Epithelial cell of prostate (primary cell): ENCODE measurements around the gene DHCR7.

Experiments used
- DNase-seq: peaks from one replicate; pipeline ENCODE4 v3.0.0-alpha.2; 2011; ENCODE audit warnings: low read depth, low spot score
- H3K27ac ChIP-seq: fragments of 450-650 bp; 2 replicates; pipeline ENCODE4 v1.5.1; 2017; ENCODE audit warnings: mild to moderate bottlenecking

The DHCR7 gene

DNA sequence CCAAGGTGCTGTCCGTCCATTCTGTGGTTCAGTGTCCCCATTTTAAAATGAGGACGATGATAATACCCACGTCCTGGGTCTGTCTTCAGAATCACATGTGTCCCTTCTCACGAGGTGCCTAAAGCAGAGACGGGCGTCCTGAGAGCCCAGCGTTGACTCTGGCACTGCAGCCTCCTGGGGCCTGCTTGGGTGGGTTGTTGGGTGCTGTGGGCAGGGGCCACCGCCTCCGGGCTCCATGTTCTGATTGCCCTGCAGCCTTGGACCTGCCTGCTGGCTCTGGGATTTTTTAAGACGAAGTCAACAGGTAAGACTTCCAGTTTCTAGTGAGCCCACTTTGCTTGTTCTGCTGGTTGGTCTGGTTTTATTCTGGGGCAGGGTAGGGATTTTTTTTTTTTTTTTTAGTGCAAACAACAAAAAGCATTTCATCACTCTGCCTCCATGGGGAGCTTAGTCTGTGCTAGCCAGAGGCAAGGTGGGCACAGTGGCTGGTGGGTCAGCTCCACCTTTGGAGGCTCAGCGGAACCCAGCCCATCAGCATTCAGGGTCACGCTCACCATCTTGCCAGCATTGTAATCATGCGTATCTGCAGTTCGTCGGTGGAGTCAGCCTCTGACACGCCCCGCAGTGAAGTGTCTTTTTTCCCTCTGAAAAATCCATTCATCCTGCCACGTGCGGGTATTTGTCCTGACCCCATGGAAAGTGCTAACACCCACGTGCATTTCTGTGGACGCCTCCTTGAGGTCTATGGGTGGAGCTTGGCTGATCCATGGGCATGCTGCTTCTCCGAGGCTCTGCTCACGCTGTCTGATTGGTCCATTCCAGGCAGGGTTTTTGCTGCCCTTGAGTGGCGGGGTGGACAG lies 33.1 kb upstream of the DHCR7 start:
- DNase-seq: no peak
- no peak overlapping the region for H3K27ac ChIP-seq

- no peak for DNase-seq
- H3K27ac ChIP-seq: no peak overlapping the region
Observed at GRCh38 chr11:71478528-71478840, 30.3 kb upstream of the DHCR7 start.

- no peak overlapping the region for H3K27ac ChIP-seq
- no peak for DNase-seq
Observed at GRCh38 chr11:71477641-71478527, 29.7 kb upstream of the DHCR7 start.

DNA sequence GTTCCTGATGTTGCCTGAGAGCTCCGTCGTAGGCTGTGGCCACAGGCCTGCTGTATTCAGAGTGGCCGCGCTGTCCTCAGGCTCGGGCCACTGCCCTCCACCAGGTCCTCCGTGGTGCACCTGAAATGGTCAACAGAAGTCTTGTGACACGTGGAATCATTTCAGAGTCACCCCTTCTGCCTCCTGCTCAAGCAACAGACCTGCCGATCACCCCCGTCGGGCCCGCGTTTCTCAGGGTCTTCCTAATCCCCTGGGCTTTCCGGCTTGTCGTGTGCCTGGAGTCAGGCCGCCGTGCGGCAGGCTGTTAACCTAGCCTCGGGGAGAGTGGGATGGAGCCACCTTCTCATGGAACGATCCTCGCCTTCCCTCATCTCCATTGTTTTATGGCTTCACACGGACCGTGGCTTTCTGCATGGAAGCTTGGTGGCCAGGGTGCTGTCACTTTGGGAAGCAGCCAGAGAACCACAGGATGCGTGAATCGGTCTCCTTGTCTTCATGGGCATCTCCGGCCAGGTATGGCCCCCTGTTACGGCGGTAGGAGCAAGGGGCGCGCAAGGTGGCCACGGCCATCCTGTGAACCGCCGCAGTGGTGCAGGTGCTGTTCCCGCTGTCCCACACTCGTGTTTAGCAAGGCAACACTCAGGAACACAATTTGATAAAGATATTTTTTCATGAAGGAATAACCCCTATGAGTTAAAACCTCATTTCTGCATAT lies 28.9 kb upstream of the DHCR7 start:
- no peak for DNase-seq
- no peak overlapping the region for H3K27ac ChIP-seq

DNA sequence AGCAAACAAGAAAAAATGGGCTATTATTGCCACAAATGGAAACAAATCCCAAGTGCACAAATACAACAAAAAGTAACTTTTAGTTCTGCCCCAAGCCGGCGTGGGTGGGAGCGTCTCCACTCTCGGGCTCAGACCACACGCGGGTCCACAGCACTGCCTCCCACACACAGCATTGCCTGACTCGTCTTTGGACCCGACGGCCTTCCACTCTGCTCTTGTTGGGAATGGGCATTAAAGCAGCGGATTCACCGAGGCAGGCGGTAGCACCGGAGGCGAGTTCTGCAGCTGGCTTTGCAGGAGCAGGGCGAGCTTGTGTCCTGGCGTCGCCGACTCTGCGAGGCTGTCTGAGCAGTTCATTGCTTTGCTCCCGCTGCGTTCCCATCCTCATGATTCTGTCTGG lies 27.8 kb upstream of the DHCR7 start:
- DNase-seq: no peak
- H3K27ac ChIP-seq: no peak overlapping the region

GRCh38 chr11:71474771-71475483 lies 26.7 kb upstream of the DHCR7 start:
- no peak for DNase-seq
- H3K27ac ChIP-seq: no peak overlapping the region

DNA sequence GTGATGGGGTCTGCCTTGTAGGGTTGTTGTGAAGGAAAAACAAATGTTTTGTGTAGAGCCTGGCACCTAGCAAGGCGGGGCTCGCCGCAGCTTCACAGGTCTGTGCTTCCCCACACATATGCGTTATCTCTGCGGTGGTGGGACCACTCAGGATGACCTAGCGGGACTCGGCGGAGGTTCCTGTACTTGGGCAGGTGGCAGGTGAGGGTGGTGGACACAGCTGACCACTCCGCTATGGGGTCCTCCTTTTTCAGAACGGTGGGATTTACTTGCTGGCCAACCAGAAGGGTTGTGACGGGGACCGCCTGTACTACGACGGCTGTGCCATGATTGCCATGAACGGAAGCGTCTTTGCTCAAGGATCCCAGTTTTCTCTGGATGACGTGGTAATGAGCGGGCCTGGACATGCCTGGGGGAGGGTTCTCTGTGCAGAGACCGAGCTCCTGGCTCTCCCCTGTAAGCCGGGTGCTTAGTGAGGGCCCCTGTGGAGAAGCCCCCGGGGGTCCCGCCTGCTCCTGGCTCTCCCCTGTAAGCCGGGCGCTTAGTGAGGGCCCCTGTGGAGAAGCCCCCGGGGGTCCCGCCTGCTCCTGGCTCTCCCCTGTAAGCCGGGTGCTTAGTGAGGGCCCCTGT lies 26.1 kb upstream of the DHCR7 start:
- H3K27ac ChIP-seq: no peak overlapping the region
- no peak for DNase-seq

DNA sequence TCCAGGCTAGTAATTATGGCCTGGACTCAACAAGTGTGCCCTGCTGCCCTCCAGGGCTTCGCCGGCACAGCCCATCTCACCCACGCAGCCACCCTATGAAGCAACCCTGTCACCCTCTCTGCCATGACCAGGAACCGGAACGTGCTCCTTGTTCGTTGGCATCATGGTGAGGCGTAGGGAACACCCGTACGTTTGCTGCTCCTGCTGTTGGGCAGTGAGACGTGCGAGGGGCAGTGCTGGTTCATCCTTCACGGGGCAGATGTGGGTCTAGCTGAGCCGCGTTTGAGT lies 25.5 kb upstream of the DHCR7 start:
- no peak for DNase-seq
- no peak overlapping the region for H3K27ac ChIP-seq

DNA sequence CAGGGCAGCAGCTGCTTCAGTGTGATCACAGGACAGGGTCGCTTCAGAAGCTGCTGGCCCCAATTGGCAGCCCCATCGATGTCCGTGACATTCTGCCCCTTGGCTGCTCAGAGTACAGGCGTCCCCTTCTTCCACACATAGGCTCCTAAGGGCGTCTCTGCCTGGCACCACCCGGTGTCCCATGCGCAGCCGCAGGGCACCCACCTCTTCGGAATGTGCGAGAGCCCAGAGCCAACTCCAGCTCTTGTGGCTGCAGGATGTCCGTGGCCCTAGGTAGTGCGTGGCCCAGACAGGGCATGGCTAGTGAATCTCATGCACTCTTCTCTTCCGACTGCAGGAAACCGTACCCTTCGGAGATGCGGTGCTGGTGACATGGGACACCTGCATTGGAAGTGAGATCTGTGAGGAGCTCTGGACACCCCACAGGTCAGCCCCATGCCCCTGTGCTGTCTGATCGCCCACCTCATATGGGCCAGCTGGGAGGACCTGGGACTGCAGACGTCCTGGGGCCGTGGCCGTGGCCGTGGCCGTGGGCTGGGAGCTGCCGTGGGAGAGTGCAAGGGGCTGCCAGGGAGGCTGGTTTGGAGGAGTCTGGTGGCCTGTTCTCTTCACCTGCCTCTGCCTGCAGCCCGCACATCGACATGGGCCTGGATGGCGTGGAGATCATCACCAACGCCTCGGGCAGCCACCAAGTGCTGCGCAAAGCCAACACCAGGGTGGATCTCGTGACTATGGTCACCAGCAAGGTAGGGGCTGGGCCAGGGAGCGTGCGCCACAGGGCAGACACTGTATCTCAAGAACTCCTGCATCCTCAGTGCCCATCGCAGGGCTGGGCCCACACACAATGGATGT lies 25.0 kb upstream of the DHCR7 start:
- no peak for DNase-seq
- H3K27ac ChIP-seq: no peak overlapping the region

DNA sequence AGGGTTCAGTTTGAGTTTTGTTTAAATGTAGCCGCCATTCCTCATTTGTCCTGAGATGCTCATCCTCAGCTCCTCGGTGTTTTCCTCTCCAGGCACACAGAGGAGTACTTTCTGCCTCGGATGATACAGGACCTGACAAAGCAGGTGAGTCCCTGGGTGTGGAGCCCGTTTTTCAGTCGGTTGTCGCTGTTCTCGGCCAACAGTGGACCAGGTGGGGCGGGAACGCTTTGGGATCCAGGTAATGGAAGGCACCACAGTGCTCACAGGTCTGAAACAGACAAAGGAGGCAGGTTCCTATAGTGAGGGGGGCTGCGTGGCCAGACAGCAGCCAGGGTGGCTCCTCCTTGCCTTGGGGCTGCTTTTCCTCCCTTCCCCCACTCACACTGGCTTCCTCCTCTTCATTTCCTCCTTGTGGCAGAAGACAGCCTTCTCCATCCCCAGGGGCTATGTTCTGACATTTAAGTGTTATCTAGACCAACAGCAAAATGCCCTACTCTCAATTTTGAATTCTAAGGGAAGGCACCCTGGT lies 24.2 kb upstream of the DHCR7 start:
- no peak overlapping the region for H3K27ac ChIP-seq
- no peak for DNase-seq

DNA sequence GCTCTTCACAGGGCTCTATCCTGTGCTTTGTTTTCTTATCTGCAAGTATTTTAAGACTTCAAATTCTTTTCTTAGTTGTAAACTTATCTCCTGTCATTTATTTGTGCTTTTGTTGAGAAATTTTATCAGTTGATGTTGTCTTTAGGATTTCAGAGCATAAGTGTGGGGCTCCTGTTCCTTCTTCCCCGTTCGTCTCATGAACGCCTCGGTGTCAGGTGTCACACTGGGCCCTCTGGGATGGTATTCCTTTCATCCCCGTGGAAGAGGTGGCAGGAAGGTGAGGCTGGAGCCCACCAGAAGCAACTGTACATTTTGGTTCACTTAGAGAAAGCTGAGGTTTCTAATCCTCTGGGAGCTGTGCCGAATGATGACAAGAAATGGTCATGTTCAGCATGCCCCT lies 22.8 kb upstream of the DHCR7 start:
- H3K27ac ChIP-seq: no peak overlapping the region
- DNase-seq: no peak

DNA sequence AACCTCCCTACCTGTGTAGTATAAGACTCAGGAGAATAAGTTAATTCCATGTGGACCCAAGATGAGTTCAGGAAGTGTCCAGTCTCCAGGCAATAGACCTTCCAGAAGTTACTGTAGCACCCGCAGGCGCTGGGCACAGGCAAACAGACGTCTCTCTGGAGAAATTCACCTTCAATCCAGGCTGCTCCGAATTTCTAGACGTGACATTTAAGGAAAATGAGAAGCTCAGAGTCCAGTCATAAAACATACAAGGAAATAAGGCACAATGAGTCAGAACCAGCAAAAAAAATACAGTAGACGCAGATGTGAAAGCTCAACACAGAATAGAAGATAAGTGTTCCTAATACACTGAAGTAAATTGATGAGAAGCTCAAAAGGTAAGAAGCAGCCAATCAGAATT lies 19.0 kb upstream of the DHCR7 start:
- no peak overlapping the region for H3K27ac ChIP-seq
- DNase-seq: no peak

- no peak overlapping the region for H3K27ac ChIP-seq
- DNase-seq: no peak
Observed at GRCh38 chr11:71466358-71466757, 18.2 kb upstream of the DHCR7 start.

- DNase-seq: no peak
- H3K27ac ChIP-seq: no peak overlapping the region
Observed at GRCh38 chr11:71465054-71465453, 16.9 kb upstream of the DHCR7 start.

- no peak overlapping the region for H3K27ac ChIP-seq
- DNase-seq: no peak
Observed at GRCh38 chr11:71463331-71464211, 15.4 kb upstream of the DHCR7 start.

DNA sequence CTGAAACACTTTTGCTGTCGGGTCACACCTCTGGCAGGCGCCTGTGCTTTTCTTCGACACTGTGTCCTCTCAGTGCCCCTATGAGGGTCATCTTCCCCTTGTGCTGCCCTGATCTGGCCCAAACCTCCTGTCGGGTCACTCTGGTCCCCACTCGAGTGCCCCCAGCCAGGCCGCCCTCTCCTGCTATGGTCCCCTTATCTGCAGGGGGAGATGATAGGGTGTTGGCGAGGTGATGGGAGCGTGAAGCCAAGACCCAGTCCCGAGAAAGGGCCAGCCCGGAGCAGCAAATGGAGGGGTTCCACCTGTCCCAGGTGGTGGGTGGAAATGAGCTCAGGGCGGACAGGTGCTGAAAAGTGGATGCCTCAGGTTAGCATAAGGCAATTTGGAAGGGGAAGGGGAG lies 14.5 kb upstream of the DHCR7 start:
- no peak for DNase-seq

GRCh38 chr11:71461696-71462095 lies 13.5 kb upstream of the DHCR7 start:
- no peak overlapping the region for H3K27ac ChIP-seq
- DNase-seq: no peak

More for the DNA sequence above, 14.5 kb upstream of the DHCR7 start:
- no peak overlapping the region for H3K27ac ChIP-seq

DNA sequence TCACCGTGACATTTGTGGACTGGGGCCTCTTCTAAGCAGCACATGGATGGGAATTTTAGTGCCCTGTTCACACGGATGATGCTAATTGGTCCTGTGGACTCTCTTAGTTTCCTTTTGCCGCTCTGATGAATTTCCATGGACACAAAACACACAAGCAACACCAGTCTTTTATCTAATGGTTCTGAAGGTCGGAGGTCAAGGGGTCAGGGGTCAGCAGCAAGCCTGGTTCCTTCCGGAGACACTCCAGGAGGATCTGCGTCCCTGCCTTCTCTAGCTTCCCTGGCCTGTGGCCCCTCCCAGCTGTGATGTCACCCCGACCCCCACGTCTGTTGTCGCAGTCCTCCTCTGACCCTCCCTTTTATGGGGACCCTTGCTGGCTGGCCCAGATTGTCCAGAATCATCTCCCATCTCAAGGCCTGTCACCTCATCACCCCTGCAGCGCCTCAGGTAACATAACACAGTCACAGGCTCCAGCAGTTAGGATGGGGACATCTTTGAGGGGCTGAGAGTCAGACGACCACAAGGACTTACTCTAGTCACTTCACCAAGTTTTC lies 11.7 kb upstream of the DHCR7 start:
- no peak overlapping the region for H3K27ac ChIP-seq
- no peak for DNase-seq
